H1 (cell line): ENCODE data around the gene MAD2L1BP. TPM values are rescaled to one million over a fixed set of nuclear protein-coding genes. Genes with fewer than 3 reads are reported as not detected.
A peak's percentile ranks its signal among the peaks of the same experiment; 100 is the strongest.

Source experiments
- CTCF ChIA-PET: fragments of 300-600 bp; sonication (Branson Sonifier 250); formaldehyde crosslinking; loops from one replicate; lab custom pipeline; 2021; ENCODE audit not compliant: partially characterized antibody; lab: Charles Lee
- POLR2A ChIA-PET: fragments of 300-600 bp; sonication (Branson Sonifier 250); formaldehyde crosslinking; loops from one replicate; lab custom pipeline; 2021; ENCODE audit warnings: inconsistent platforms; ENCODE audit not compliant: partially characterized antibody; lab: Charles Lee
- DNase-seq, 2 experiments: peaks; one replicate each; pipeline versions ENCODE4 v3.0.0 to v3.0.0-alpha.2; 2010 to 2022; ENCODE audit warnings: low spot score in 2 of 2, low read depth in 1 of 2, mixed read lengths in 1 of 2
- FAIRE-seq: peaks from 2 replicates; lab custom pipeline; 2011; peaks lifted over from hg19 to GRCh38; lab: Jason Lieb, UNC
- H2AFZ ChIP-seq: 2 replicates; pipeline ENCODE4 v1.8.1; 2012; ENCODE audit warnings: low read length, inconsistent platforms
- H2AK5ac ChIP-seq: 2 replicates; pipeline ENCODE4 v1.6.1; 2013; ENCODE audit warnings: low read depth, low read length
- H2BK120ac ChIP-seq: replicated peaks from 2 replicates; pipeline ENCODE3; 2013; ENCODE audit warnings: low read depth, low read length, inconsistent platforms
- H2BK12ac ChIP-seq: 2 replicates; pipeline ENCODE4 v1.6.1; 2013; ENCODE audit warnings: low read depth, low read length
- H2BK15ac ChIP-seq: 2 replicates; pipeline ENCODE4 v1.6.1; 2013; ENCODE audit warnings: low read length
- H2BK20ac ChIP-seq: 2 replicates; pipeline ENCODE4 v1.6.1; 2013; ENCODE audit warnings: low read length
- H2BK5ac ChIP-seq: 2 replicates; pipeline ENCODE4 v1.6.1; 2013; ENCODE audit warnings: low read depth, low read length
- H3K14ac ChIP-seq: 2 replicates; pipeline ENCODE4 v1.6.1; 2013; ENCODE audit warnings: inconsistent platforms; ENCODE audit not compliant: insufficient read length
- H3K18ac ChIP-seq: 2 replicates; pipeline ENCODE4 v1.6.1; 2013; ENCODE audit warnings: low read length; ENCODE audit errors: extremely low read depth
- H3K23ac ChIP-seq: 2 replicates; pipeline ENCODE4 v1.6.1; 2013; ENCODE audit warnings: inconsistent platforms; ENCODE audit not compliant: insufficient read length
- H3K23me2 ChIP-seq: 2 replicates; pipeline ENCODE4 v1.6.1; 2013; ENCODE audit warnings: low read depth, low read length
- H3K27ac ChIP-seq: 2 replicates; pipeline ENCODE4 v1.6.1; 2011; ENCODE audit warnings: low read depth, low read length, inconsistent platforms
- H3K27me3 ChIP-seq, 4 experiments: replicated peaks in 1 of 4; 1 replicate in 1 of 4; 2 replicates in 3 of 4; pipeline versions ENCODE4 v1.6.1 to v1.8.1; 2011 to 2013; ENCODE audit warnings: low read length in 3 of 4, mild to moderate bottlenecking in 3 of 4, inconsistent platforms in 2 of 4, mixed read lengths in 2 of 4, moderate library complexity in 1 of 4; ENCODE audit not compliant: control insufficient read depth in 3 of 4, insufficient read depth in 3 of 4; ENCODE audit errors: extremely low read depth in 1 of 4
- H3K36me3 ChIP-seq, 4 experiments: 2 replicates each; pipeline versions ENCODE4 v1.6.1 to v1.8.1; 2011 to 2013; ENCODE audit warnings: mild to moderate bottlenecking in 4 of 4, low read length in 3 of 4, moderate library complexity in 2 of 4, control low read depth in 1 of 4, inconsistent platforms in 1 of 4; ENCODE audit not compliant: insufficient read depth in 4 of 4, control insufficient read depth in 2 of 4
- H3K4ac ChIP-seq: replicated peaks from 2 replicates; pipeline ENCODE3; 2013; ENCODE audit warnings: low read length, low read depth, mixed read lengths, inconsistent platforms; ENCODE audit not compliant: insufficient read length
- H3K4me1 ChIP-seq, 4 experiments: replicated peaks in 1 of 4; 1 replicate in 1 of 4; 2 replicates in 3 of 4; pipeline versions ENCODE4 v1.6.1 to v1.8.1; 2011 to 2013; ENCODE audit warnings: low read length in 3 of 4, inconsistent platforms in 2 of 4, mixed read lengths in 1 of 4; ENCODE audit not compliant: insufficient read depth in 4 of 4, control insufficient read depth in 3 of 4
- H3K4me2 ChIP-seq, 2 experiments: 2 replicates each; pipeline versions ENCODE4 v1.6.1 to v1.8.1; 2011 to 2013; ENCODE audit warnings: low read depth in 2 of 2, low read length in 2 of 2, control low read depth in 1 of 2, inconsistent platforms in 1 of 2, mild to moderate bottlenecking in 1 of 2; ENCODE audit not compliant: insufficient read depth in 1 of 2
- H3K4me3 ChIP-seq, 4 experiments: fragments of 200-600, 300-600 bp in 1 of 4; sonication (generic), shearing (Covaris generic), sonication (Bioruptor Twin) in 1 of 4; 2 replicates each; pipeline versions ENCODE4 v1.5.1 to v1.8.1; 2011 to 2016; ENCODE audit warnings: low read length in 4 of 4, low read depth in 3 of 4, control low read depth in 2 of 4, inconsistent platforms in 2 of 4, mild to moderate bottlenecking in 2 of 4, mixed read lengths in 1 of 4, moderate library complexity in 1 of 4; ENCODE audit not compliant: insufficient read depth in 2 of 4; ENCODE audit errors: extremely low read depth in 1 of 4
- H3K56ac ChIP-seq: replicated peaks from 2 replicates; pipeline ENCODE3; 2013; ENCODE audit warnings: low read depth, mild to moderate bottlenecking, mixed read lengths, low read length, inconsistent platforms; ENCODE audit not compliant: insufficient read length
- H3K79me1 ChIP-seq: 2 replicates; pipeline ENCODE4 v1.6.1; 2013; ENCODE audit warnings: low read depth, low read length, control low read depth
- H3K79me2 ChIP-seq, 2 experiments: 2 replicates each; pipeline versions ENCODE4 v1.6.1 to v1.8.1; 2012 to 2013; ENCODE audit warnings: low read length in 2 of 2, mild to moderate bottlenecking in 2 of 2, inconsistent platforms in 1 of 2; ENCODE audit not compliant: insufficient read depth in 2 of 2, control insufficient read depth in 1 of 2
- H3K9ac ChIP-seq, 4 experiments: replicated peaks in 1 of 4; 1 replicate in 1 of 4; 2 replicates in 3 of 4; pipeline versions ENCODE4 v1.6.1 to v1.8.1; 2011 to 2013; ENCODE audit warnings: low read depth in 3 of 4, low read length in 3 of 4, control low read depth in 2 of 4, mild to moderate bottlenecking in 2 of 4, moderate library complexity in 2 of 4, inconsistent platforms in 1 of 4; ENCODE audit errors: extremely low read depth in 1 of 4
- H3K9me3 ChIP-seq, 2 experiments: 2 replicates each; pipeline versions ENCODE4 v1.6.1 to v1.8.1; 2012 to 2013; ENCODE audit warnings: mild to moderate bottlenecking in 2 of 2, moderate library complexity in 2 of 2, control low read depth in 1 of 2, inconsistent platforms in 1 of 2, low read depth in 1 of 2, low read length in 1 of 2, mixed read lengths in 1 of 2; ENCODE audit not compliant: insufficient read depth in 2 of 2
- H4K20me1 ChIP-seq, 2 experiments: replicated peaks in 1 of 2; 2 replicates each; pipeline versions ENCODE3 to v1.8.1; 2011 to 2013; ENCODE audit warnings: inconsistent platforms in 2 of 2, low read length in 2 of 2, mild to moderate bottlenecking in 1 of 2; ENCODE audit not compliant: insufficient read depth in 2 of 2, control insufficient read depth in 1 of 2
- H4K5ac ChIP-seq: 2 replicates; pipeline ENCODE4 v1.6.1; 2013; ENCODE audit warnings: low read length, low read depth, mixed read lengths, inconsistent platforms; ENCODE audit not compliant: insufficient read length
- H4K8ac ChIP-seq: 2 replicates; pipeline ENCODE4 v1.8.0; 2013; ENCODE audit warnings: mild to moderate bottlenecking, moderate library complexity, low read length, inconsistent platforms; ENCODE audit not compliant: insufficient read depth; ENCODE audit errors: extremely low read depth
- H4K91ac ChIP-seq: replicated peaks from 2 replicates; pipeline ENCODE3; 2013; ENCODE audit warnings: low read length, mixed read lengths, inconsistent platforms; ENCODE audit not compliant: insufficient read length
- CBX5 ChIP-seq: fragments of 300-800, 300-1000 bp; sonication (generic); IDR thresholded peaks from 2 replicates; pipeline ENCODE4 v1.7.1; 2016; ENCODE audit warnings: antibody characterized with exemption, low read length, low read depth
- E2F6 ChIP-seq: IDR thresholded peaks from 2 replicates; pipeline ENCODE4 v1.6.1; 2012; ENCODE audit warnings: inconsistent platforms
- KDM1A ChIP-seq: fragments of 200-600, 300-600 bp; sonication (generic); IDR thresholded peaks from 2 replicates; pipeline ENCODE4 v1.7.1; 2016; ENCODE audit warnings: mild to moderate bottlenecking, low read length, borderline replicate concordance
- KDM5A ChIP-seq: fragments of 200-600 bp; IDR thresholded peaks from 2 replicates; pipeline ENCODE4 v1.7.1; 2012; ENCODE audit warnings: mild to moderate bottlenecking, low read length, inconsistent platforms, mixed read lengths
- MAFK ChIP-seq: IDR thresholded peaks from 2 replicates; pipeline ENCODE4 v1.6.1; 2012; ENCODE audit warnings: low read depth, mild to moderate bottlenecking, improper control_type of control experiment, low read length
- TCF12 ChIP-seq: IDR thresholded peaks from 2 replicates; pipeline ENCODE4 v1.6.1; 2011; ENCODE audit warnings: low read depth, mild to moderate bottlenecking, low read length
- WGBS, 2 experiments: shearing (Covaris generic) in 1 of 2; methylation state at CpG; one replicate each; pipeline versions ENCODE4 v1.1.6 to v1.1.7; 2013 to 2015; ENCODE audit warnings: low lambda C conversion rate in 2 of 2, mixed read lengths in 2 of 2, inconsistent platforms in 1 of 2, low coverage in 1 of 2, missing lambda C conversion rate in 1 of 2; ENCODE audit not compliant: insufficient replicate concordance in 2 of 2, insufficient coverage in 1 of 2, insufficient read length in 1 of 2; ENCODE audit errors: extremely low coverage in 1 of 2, missing lambda C conversion rate in 1 of 2; 5-methylcytosine and 5-hydroxymethylcytosine counted together
- long read RNA-seq, 2 experiments: library from RNA in 1 of 2; library from capped mRNA in 1 of 2; stranded (forward); transcript quantifications; one replicate each; pipeline ENCODE4 v2.0.0, GENCODE V29; 2021; ENCODE audit warnings: inconsistent platforms in 1 of 2
- polyA minus RNA-seq, 3 experiments: library from RNA; depleted of rRNA, polyadenylated mRNA; stranded (reverse); fragments of >200 nt; gene quantifications; 1 replicate in 2 of 3; 2 replicates in 1 of 3; pipeline ENCODE4 v1.2.3, GENCODE V29; 2011
- polyA plus RNA-seq, 7 experiments: library from polyadenylated mRNA; depleted of rRNA in 3 of 7; stranded (reverse) in 5 of 7; unstranded in 2 of 7; fragments of >200 nt in 5 of 7; fragments of 200-250 nt in 2 of 7; gene quantifications; 1 replicate in 5 of 7; 2 replicates in 1 of 7; 4 replicates in 1 of 7; pipeline versions ENCODE4 v1.2.1 to v1.2.3, GENCODE V29; 2011 to 2013; ENCODE audit warnings: missing spikeins in 2 of 7, mixed read lengths in 2 of 7
- total RNA-seq: library from RNA; stranded (reverse); fragmentation: NEBNext Ultra II Directional; extraction: Animal tissue kit (Norgen Biotek cat#: 25700); gene quantifications from 2 replicates; pipeline ENCODE4 v1.2.1, GENCODE V29; 2021

The MAD2L1BP gene
- 34.1 and 35.5 TPM in 2 replicates for total RNA-seq
- 65.3 and 70.0 TPM in 2 replicates for polyA plus RNA-seq (2011; rRNA removed)
- 57.7 TPM for polyA plus RNA-seq (2011; cell fraction: cytosol; rRNA removed)
- 40.1 TPM for polyA plus RNA-seq (2011; cell fraction: nucleus; rRNA removed)
- polyA plus RNA-seq (2012, experiment 1 of 2): 32.2 to 40.8 TPM (median 36.1 TPM) in 4 replicates
- 42.6 TPM for polyA plus RNA-seq (2012, experiment 2 of 2)
- polyA plus RNA-seq (2013, experiment 1 of 2): 29.3 TPM
- polyA plus RNA-seq (2013, experiment 2 of 2): 27.1 TPM
- 59.5 and 62.2 TPM in 2 replicates for polyA minus RNA-seq (2011; rRNA and poly(A)+ RNA removed)
- polyA minus RNA-seq (2011; cell fraction: cytosol; rRNA and poly(A)+ RNA removed): 16.1 TPM
- 23.2 TPM for polyA minus RNA-seq (2011; cell fraction: nucleus; rRNA and poly(A)+ RNA removed)
- long read RNA-seq, experiment 1, transcript MAD2L1BP-201 (3 exons, 1,301 nt): major isoform, 27 of 40 reads
- long read RNA-seq, experiment 1, partial matches to known transcripts: 12 of 40 reads
- long read RNA-seq, experiment 1, other reads (novel, unspliced or antisense): 0 of 40 reads
- long read RNA-seq, experiment 2, transcript MAD2L1BP-201 (3 exons, 1,301 nt): major isoform, 91 of 98 reads
- long read RNA-seq, experiment 2, partial matches to known transcripts: 2 of 98 reads
- long read RNA-seq, experiment 2, other reads (novel, unspliced or antisense): 5 of 98 reads

DNA sequence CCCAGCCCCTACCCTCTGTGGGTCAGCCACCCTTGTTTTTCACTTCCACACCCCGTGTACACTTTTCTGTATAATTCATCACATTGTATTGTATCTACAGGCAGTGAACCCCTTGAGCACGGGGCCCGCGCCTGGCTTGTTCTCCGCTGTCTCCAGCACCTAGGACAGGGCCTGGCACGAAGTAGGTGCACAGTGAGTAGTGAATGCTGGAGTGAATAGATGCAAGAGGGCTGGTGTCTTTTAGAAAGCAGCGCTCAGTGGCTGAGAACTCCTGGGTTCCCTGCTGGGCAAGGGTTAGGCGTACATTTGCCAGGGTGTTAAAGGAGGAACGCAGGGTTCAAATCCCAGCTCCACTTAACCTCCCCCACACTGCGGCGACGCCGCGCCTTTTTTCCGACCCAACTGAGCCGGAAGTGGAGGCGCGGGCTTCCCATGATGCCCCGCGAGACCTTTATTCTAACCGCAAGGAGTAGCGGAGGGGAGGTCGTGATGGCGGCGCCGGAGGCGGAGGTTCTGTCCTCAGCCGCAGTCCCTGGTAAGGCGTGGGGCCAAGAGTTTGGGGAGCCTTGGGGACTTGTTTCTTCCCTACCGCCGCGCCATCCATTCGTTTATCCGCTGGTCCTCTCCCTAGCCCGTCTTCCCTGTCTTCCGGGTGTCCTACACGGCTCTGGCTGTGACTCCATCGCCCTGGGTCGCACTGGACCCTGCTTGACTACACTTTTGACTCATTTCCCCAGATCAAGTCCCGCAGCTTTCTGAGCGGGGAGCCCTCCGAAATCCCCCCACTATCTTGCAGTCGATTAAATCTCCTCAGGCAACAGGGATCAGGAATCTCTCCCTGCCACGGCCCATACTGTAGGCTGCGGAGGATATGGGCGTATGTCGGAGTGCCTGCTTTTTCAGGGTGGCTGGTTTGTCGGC lies at the start of gene MAD2L1BP:
Gene MAD2L1BP, plus strand, starts transcription at position 454 of the 921 bp plus-strand sequence. Its CDS starts 36 bp downstream, at position 490.
- H3K79me2 ChIP-seq: peaks cover 3 to 36% of the 10 kb centered on the region in 2 experiments; a peak in 3 of 4 replicates
- H3K9ac ChIP-seq: peak within 1 kb of the TSS; percentile 46 to 96 (median 90)
- peak within 1 kb of the TSS; percentile 27; the same call in 1 of the 2 replicates for H2BK12ac ChIP-seq
- ChIA-PET CTCF (interaction anchor here (0.8 to 1.8 kb wide), 4 partner anchors 10 to 171 kb away, joined by 3 to 6 read pairs (median 4); partner anchors contain the start of gene RSPH9), POLR2A (interaction anchor here (0.7 to 2.8 kb wide), 8 partner anchors 8 to 225 kb away, joined by 3 to 23 read pairs (median 4); partner anchors contain the start of gene RSPH9)
- H3K79me1 ChIP-seq: peaks cover 10% of the 10 kb centered on the region
- H3K4me2 ChIP-seq: peak within 1 kb of the TSS; percentile 68 to 80
- H3K56ac ChIP-seq: peak within 1 kb of the TSS; percentile 62
- H2AFZ ChIP-seq: peak within 1 kb of the TSS; percentile 98
- no peaks in the 10 kb centered on the region for H3K9me3 ChIP-seq
- no peak within 1 kb of the TSS for H2BK20ac ChIP-seq
- H2BK120ac ChIP-seq: no peak within 1 kb of the TSS
- DNase-seq (peak; percentile 33 to 90), FAIRE-seq (no peak)
- H2BK15ac ChIP-seq: peak within 1 kb of the TSS; percentile 67
- peak within 1 kb of the TSS; percentile 34 for H3K4ac ChIP-seq
- H2AK5ac ChIP-seq: no peak within 1 kb of the TSS; the same call in 1 of the 2 replicates
- peak within 1 kb of the TSS; percentile 94; the same call in 1 of the 2 replicates for H4K8ac ChIP-seq
- peak within 1 kb of the TSS; percentile 79 for H3K27ac ChIP-seq
- peak within 1 kb of the TSS; percentile 90 to 95 (median 93) for H3K4me3 ChIP-seq
- no peaks in the 10 kb centered on the region for H3K27me3 ChIP-seq
- H4K91ac ChIP-seq: peak within 1 kb of the TSS; percentile 76
- H4K20me1 ChIP-seq: no peaks in the 10 kb centered on the region
- H3K4me1 ChIP-seq: peaks cover 0 to 10% (median 3%) of the 10 kb centered on the region in 4 experiments; a peak in 4 of 7 replicates
- H4K5ac ChIP-seq: peak within 1 kb of the TSS; percentile 87
- WGBS, 2 experiments: 13% methylated on average over 37 of the region's 48 CpGs; no CpG with 5 or more reads in 1 of the 2 experiments
- H3K23ac ChIP-seq: no peak within 1 kb of the TSS
- H3K36me3 ChIP-seq: peaks cover 9 to 24% (median 17%) of the 10 kb centered on the region in 4 experiments
- no peak within 1 kb of the TSS for H3K14ac ChIP-seq
- H3K18ac ChIP-seq: peak within 1 kb of the TSS; percentile 95
- H2BK5ac ChIP-seq: peak within 1 kb of the TSS; percentile 84; the same call in 1 of the 2 replicates
- H3K23me2 ChIP-seq: peaks cover 5% of the 10 kb centered on the region
- TF ChIP-seq KDM1A (peak; percentile 93; the same call in 1 of the 2 replicates), CBX5 (no peak), TCF12 (no peak), MAFK (no peak), KDM5A (peak; percentile 57), E2F6 (peak; percentile 68)
